Immature natural killer cell (primary cell): Measurements from ENCODE around the gene STEAP4. TPM values are rescaled to one million over a fixed set of nuclear protein-coding genes. Genes with fewer than 3 reads are reported as not detected.
A peak's percentile ranks its signal among the peaks of the same experiment; 100 is the strongest.

Source experiments
- DNase-seq, 3 donors: peaks; one replicate each; pipeline ENCODE4 v3.0.0; 2022; ENCODE audit warnings: mixed read lengths in 1 of 3
- H3K27ac Mint-ChIP-seq, 6 donors: one replicate each; pipeline ENCODE4 v1.8.0; 2020; ENCODE audit warnings: mixed read lengths in 6 of 6, mild to moderate bottlenecking in 5 of 6, inconsistent platforms in 4 of 6, moderate library complexity in 3 of 6
- H3K27me3 Mint-ChIP-seq, 3 donors: one replicate each; pipeline ENCODE4 v1.8.0; 2020 to 2021; ENCODE audit warnings: low read depth in 3 of 3, mild to moderate bottlenecking in 3 of 3, mixed read lengths in 3 of 3, moderate library complexity in 3 of 3, inconsistent platforms in 1 of 3
- H3K36me3 Mint-ChIP-seq, 3 donors: one replicate each; pipeline ENCODE4 v1.8.0; 2020; ENCODE audit warnings: mixed read lengths in 3 of 3, inconsistent platforms in 2 of 3, mild to moderate bottlenecking in 2 of 3
- H3K4me1 Mint-ChIP-seq, 2 donors: one replicate each; pipeline ENCODE4 v1.8.0; 2020; ENCODE audit warnings: inconsistent platforms in 2 of 2, mild to moderate bottlenecking in 2 of 2, mixed read lengths in 2 of 2, moderate library complexity in 1 of 2
- H3K4me3 Mint-ChIP-seq, 5 donors: one replicate each; pipeline ENCODE4 v1.8.0; 2020; ENCODE audit warnings: mild to moderate bottlenecking in 5 of 5, mixed read lengths in 5 of 5, inconsistent platforms in 3 of 5, moderate library complexity in 3 of 5
- H3K9me3 Mint-ChIP-seq, 6 donors: one replicate each; pipeline ENCODE4 v1.8.0; 2020; ENCODE audit warnings: mild to moderate bottlenecking in 6 of 6, mixed read lengths in 6 of 6, inconsistent platforms in 4 of 6, moderate library complexity in 3 of 6
- polyA plus RNA-seq, 3 donors: library from polyadenylated mRNA; unstranded; fragments of 300-500 nt; fragmentation: Illumina TruSeq; gene quantifications; one replicate each; pipeline ENCODE4 v1.2.3, GENCODE V29; 2021

The STEAP4 gene
- polyA plus RNA-seq, 3 donors from 2014 or later = not detected

DNA sequence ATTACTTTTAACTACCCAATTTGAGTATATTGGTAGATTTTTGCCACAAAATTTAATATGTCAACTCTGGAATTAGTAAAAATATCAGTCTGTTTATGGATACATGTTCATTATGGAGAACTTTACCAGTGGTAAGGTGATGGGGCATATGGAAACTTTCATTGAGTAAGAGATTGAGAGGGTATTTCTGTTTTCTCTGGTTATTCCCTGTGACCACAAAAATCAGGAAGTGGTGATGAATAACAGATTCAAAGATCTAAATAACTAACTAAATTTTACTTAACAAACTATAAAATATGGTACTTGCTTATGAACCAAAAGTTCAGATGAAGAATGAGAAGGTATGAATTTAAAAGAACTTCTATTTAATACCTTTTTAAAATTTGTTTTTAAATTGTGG lies 22.1 kb upstream of the STEAP4 start:
- H3K27ac Mint-ChIP-seq = no peak overlapping the region
- no peak overlapping the region for H3K4me3 Mint-ChIP-seq
- no peak for DNase-seq
- no peaks in the 10 kb centered on the region for H3K36me3 Mint-ChIP-seq
- H3K9me3 Mint-ChIP-seq = peaks cover 0 to 4% (median 0%) of the 10 kb centered on the region in 6 donors
- no peaks in the 10 kb centered on the region for H3K4me1 Mint-ChIP-seq
- peaks cover 0 to 3% (median 0%) of the 10 kb centered on the region in 3 donors for H3K27me3 Mint-ChIP-seq

- DNase-seq = no peak
- Mint-ChIP-seq H3K27me3 (peaks cover 0 to 1% (median 0%) of the 10 kb centered on the region in 3 donors), H3K4me3 (no peak overlapping the region), H3K9me3 (peaks cover 0 to 4% (median 2%) of the 10 kb centered on the region in 6 donors), H3K27ac (no peak overlapping the region), H3K4me1 (no peaks in the 10 kb centered on the region), H3K36me3 (no peaks in the 10 kb centered on the region)
Measured at GRCh38 chr7:88324699-88325098, 18.0 kb upstream of the STEAP4 start.

DNA sequence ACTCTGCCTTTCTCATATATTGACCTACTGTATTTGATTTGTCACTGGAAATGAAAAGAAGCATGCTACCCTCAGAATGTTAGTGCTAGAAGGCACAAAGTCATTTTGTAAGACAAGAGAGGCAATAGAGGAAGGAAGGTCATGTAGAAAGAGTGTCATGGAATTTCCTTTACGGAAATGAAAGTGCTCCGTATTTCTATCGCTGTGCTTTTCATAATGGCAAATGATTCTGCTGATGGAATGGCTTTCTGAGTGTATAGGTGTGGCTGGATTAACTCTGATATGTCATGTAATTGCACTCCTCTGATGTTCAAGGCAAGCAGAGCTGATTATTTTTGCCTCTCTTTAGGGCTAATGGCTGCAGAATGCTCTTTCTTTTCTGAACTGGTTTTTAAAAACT lies 15.5 kb upstream of the STEAP4 start:
- peaks cover 0 to 1% (median 0%) of the 10 kb centered on the region in 3 donors for H3K27me3 Mint-ChIP-seq
- no peaks in the 10 kb centered on the region for H3K36me3 Mint-ChIP-seq
- no peak overlapping the region for H3K27ac Mint-ChIP-seq
- no peak for DNase-seq
- H3K4me3 Mint-ChIP-seq = peak overlapping the region in 1 of 5 donors; percentile 3
- H3K9me3 Mint-ChIP-seq = peaks cover 0 to 5% (median 2%) of the 10 kb centered on the region in 6 donors
- no peaks in the 10 kb centered on the region for H3K4me1 Mint-ChIP-seq

GRCh38 chr7:88321694-88322093 lies 15.0 kb upstream of the STEAP4 start:
- Mint-ChIP-seq H3K27ac (no peak overlapping the region), H3K9me3 (peaks cover 0 to 5% (median 2%) of the 10 kb centered on the region in 6 donors), H3K27me3 (peaks cover 0 to 1% (median 0%) of the 10 kb centered on the region in 3 donors), H3K36me3 (no peaks in the 10 kb centered on the region), H3K4me1 (no peaks in the 10 kb centered on the region), H3K4me3 (no peak overlapping the region)
- DNase-seq = no peak

- no peaks in the 10 kb centered on the region for H3K4me1 Mint-ChIP-seq
- H3K27me3 Mint-ChIP-seq = peaks cover 0 to 2% (median 1%) of the 10 kb centered on the region in 3 donors
- peaks cover 0 to 3% (median 0%) of the 10 kb centered on the region in 6 donors for H3K9me3 Mint-ChIP-seq
- no peak for DNase-seq
- H3K36me3 Mint-ChIP-seq = no peaks in the 10 kb centered on the region
- no peak overlapping the region for H3K27ac Mint-ChIP-seq
- no peak overlapping the region for H3K4me3 Mint-ChIP-seq
Measured at GRCh38 chr7:88318196-88318595, 11.5 kb upstream of the STEAP4 start.

- Mint-ChIP-seq H3K27me3 (peaks cover 0 to 2% (median 1%) of the 10 kb centered on the region in 3 donors), H3K9me3 (peaks cover 0 to 3% (median 0%) of the 10 kb centered on the region in 6 donors), H3K4me3 (no peak overlapping the region), H3K36me3 (no peaks in the 10 kb centered on the region), H3K4me1 (no peaks in the 10 kb centered on the region), H3K27ac (no peak overlapping the region)
- no peak for DNase-seq
Measured at GRCh38 chr7:88317422-88317821, 10.7 kb upstream of the STEAP4 start.

GRCh38 chr7:88316456-88316855 lies 9.8 kb upstream of the STEAP4 start:
- H3K27ac Mint-ChIP-seq = no peak overlapping the region
- peaks cover 0 to 3% (median 0%) of the 10 kb centered on the region in 6 donors for H3K9me3 Mint-ChIP-seq
- DNase-seq = no peak
- no peak overlapping the region for H3K4me3 Mint-ChIP-seq
- H3K27me3 Mint-ChIP-seq = peaks cover 0 to 2% (median 0%) of the 10 kb centered on the region in 3 donors
- H3K36me3 Mint-ChIP-seq = no peaks in the 10 kb centered on the region
- H3K4me1 Mint-ChIP-seq = no peaks in the 10 kb centered on the region

GRCh38 chr7:88315522-88315921 lies 8.8 kb upstream of the STEAP4 start:
- Mint-ChIP-seq H3K27ac (no peak overlapping the region), H3K9me3 (peaks cover 0 to 3% (median 0%) of the 10 kb centered on the region in 6 donors), H3K4me1 (no peaks in the 10 kb centered on the region), H3K4me3 (no peak overlapping the region), H3K36me3 (no peaks in the 10 kb centered on the region), H3K27me3 (peaks cover 0 to 2% (median 0%) of the 10 kb centered on the region in 3 donors)
- no peak for DNase-seq

- no peaks in the 10 kb centered on the region for H3K4me1 Mint-ChIP-seq
- peaks cover 0 to 3% (median 0%) of the 10 kb centered on the region in 6 donors for H3K9me3 Mint-ChIP-seq
- no peak for DNase-seq
- H3K4me3 Mint-ChIP-seq = no peak overlapping the region
- peaks cover 0 to 2% (median 0%) of the 10 kb centered on the region in 3 donors for H3K27me3 Mint-ChIP-seq
- no peaks in the 10 kb centered on the region for H3K36me3 Mint-ChIP-seq
- no peak overlapping the region for H3K27ac Mint-ChIP-seq
Measured at GRCh38 chr7:88314061-88314491, 7.4 kb upstream of the STEAP4 start.

DNA sequence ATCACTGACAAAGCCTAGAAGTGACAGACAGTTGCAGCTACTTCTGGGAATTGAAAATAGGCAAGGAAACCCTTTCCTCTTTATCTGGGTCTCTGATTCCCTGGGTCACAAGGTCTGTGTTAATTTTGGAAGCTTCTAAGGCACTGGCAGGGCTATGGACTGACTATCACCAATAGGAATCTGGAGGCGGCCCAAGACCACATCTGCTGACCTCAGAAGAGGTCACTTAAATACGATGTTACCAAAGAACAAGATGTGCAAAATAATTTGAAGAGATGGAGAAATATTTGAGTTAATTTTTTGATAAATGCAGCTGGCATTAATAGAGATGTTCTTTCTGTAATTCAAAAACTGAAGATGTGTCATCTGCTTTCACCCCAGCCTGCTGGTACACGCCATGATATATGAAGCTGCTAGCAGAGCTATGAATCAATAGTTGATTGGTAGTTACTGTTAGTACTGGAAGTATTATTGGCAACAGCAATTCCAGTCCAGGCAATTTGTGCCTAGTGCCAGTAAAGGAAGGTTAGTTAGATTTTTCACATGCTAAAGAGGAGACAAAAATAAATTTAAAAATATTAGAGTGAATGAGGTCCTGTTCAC lies 5.5 kb upstream of the STEAP4 start:
- H3K9me3 Mint-ChIP-seq = peaks cover 0 to 3% (median 0%) of the 10 kb centered on the region in 6 donors
- H3K27me3 Mint-ChIP-seq = peaks cover 0 to 4% (median 2%) of the 10 kb centered on the region in 3 donors
- H3K4me1 Mint-ChIP-seq = no peaks in the 10 kb centered on the region
- no peak overlapping the region for H3K4me3 Mint-ChIP-seq
- H3K27ac Mint-ChIP-seq = no peak overlapping the region
- H3K36me3 Mint-ChIP-seq = no peaks in the 10 kb centered on the region
- no peak for DNase-seq

DNA sequence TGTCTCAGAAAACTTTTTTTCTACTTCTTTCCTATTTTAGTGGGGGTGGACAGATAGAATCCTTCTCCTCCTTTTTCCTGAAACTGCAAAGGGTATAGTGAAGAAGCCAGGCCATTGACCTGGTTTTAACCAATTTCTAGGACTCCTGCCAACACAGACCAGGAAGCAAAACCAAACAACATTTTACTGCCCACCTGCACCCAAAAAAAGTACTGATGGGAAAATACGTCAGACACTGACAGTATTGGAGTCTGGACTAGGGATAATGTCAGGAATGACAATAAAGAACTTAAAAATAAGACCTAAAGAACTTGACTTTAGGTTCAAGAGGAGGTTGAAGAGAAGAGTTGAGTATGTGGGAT lies 5.0 kb upstream of the STEAP4 start:
- Mint-ChIP-seq H3K27me3 (peaks cover 0 to 7% (median 4%) of the 10 kb centered on the region in 3 donors), H3K9me3 (peaks cover 0 to 3% (median 0%) of the 10 kb centered on the region in 6 donors), H3K36me3 (no peaks in the 10 kb centered on the region), H3K27ac (no peak overlapping the region), H3K4me3 (no peak overlapping the region), H3K4me1 (no peaks in the 10 kb centered on the region)
- DNase-seq = no peak

GRCh38 chr7:88310956-88311674 lies 4.4 kb upstream of the STEAP4 start:
- DNase-seq = no peak
- Mint-ChIP-seq H3K27ac (no peak overlapping the region), H3K4me3 (no peak overlapping the region), H3K36me3 (no peaks in the 10 kb centered on the region), H3K9me3 (peaks cover 0 to 3% (median 0%) of the 10 kb centered on the region in 6 donors), H3K4me1 (no peaks in the 10 kb centered on the region), H3K27me3 (peaks cover 0 to 9% (median 4%) of the 10 kb centered on the region in 3 donors)

GRCh38 chr7:88309819-88310218 lies 3.1 kb upstream of the STEAP4 start:
- DNase-seq = no peak
- Mint-ChIP-seq H3K36me3 (no peaks in the 10 kb centered on the region), H3K27ac (no peak overlapping the region), H3K4me3 (no peak overlapping the region), H3K9me3 (no peaks in the 10 kb centered on the region), H3K27me3 (peaks cover 0 to 7% (median 4%) of the 10 kb centered on the region in 3 donors), H3K4me1 (no peaks in the 10 kb centered on the region)

DNA sequence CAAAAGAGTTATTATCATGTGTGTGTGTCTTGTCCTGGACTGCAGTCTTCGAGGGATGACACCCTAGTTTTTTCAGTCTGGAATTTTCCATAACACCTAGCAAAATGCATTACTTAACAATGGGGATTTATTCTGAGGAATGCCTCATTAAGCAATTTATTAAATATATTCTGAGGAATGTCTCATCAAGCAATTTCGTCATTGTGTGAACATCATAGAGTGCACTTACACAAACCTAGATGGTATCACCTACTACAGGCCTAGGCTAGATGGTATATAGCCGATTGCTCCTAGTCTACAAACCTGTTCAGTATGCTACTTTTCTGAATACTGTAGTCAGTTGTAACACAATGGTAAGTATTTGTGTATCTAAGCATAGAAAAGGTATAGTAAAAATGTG lies 1.1 kb upstream of the STEAP4 start:
- DNase-seq = no peak
- no peaks in the 10 kb centered on the region for H3K9me3 Mint-ChIP-seq
- no peaks in the 10 kb centered on the region for H3K4me1 Mint-ChIP-seq
- no peak overlapping the region for H3K4me3 Mint-ChIP-seq
- H3K27ac Mint-ChIP-seq = no peak overlapping the region
- peaks cover 0 to 10% (median 7%) of the 10 kb centered on the region in 3 donors for H3K27me3 Mint-ChIP-seq
- H3K36me3 Mint-ChIP-seq = no peaks in the 10 kb centered on the region
